ENCODE data around the gene NOP53.
"Not testable (repeated sequence)": the region's sequence is repeated elsewhere in the genome, so short reads cannot be mapped to it uniquely, and the experiment has no call there.

- not testable (repeated sequence) for TF ChIP-seq CTCF, POLR2AphosphoS5, POLR2A, EP300 (IDR thresholded peaks at IDR 0.05)
These were observed 30.5 kb upstream of the NOP53 start for GRCh38 chr19:47714855-47715254.
